ENCODE data around the gene BTBD2.

The BTBD2 gene

GRCh38 chr19:2015608-2015950 is at the start of gene BTBD2:
TSS of gene BTBD2 (minus strand) at chr19:2015714. CDS start at chr19:2015703, 11 bp downstream.
- DNase-seq = peak; percentile 61

- DNase-seq = no peak
Measured at GRCh38 chr19:2064788-2065524, 49.4 kb upstream of the BTBD2 start.

- no peak for DNase-seq
Measured at GRCh38 chr19:2064395-2064787, 48.9 kb upstream of the BTBD2 start.

GRCh38 chr19:2063824-2064223 is 48.3 kb upstream of the BTBD2 start:
- DNase-seq = no peak

GRCh38 chr19:2062770-2063169 is 47.3 kb upstream of the BTBD2 start:
- DNase-seq = no peak

GRCh38 chr19:2062389-2062729 is 46.8 kb upstream of the BTBD2 start:
- no peak for DNase-seq

- peak; percentile 99 for DNase-seq
Measured at GRCh38 chr19:2061495-2062388, 46.2 kb upstream of the BTBD2 start.

- no peak for DNase-seq
Measured at GRCh38 chr19:2060884-2061494, 45.5 kb upstream of the BTBD2 start.

- no peak for DNase-seq
Measured at GRCh38 chr19:2059422-2060201, 44.1 kb upstream of the BTBD2 start.

GRCh38 chr19:2058570-2059421 is 43.3 kb upstream of the BTBD2 start:
- DNase-seq = no peak

GRCh38 chr19:2057484-2058469 is 42.3 kb upstream of the BTBD2 start:
- no peak for DNase-seq

- no peak for DNase-seq
Measured at GRCh38 chr19:2056837-2057192, 41.3 kb upstream of the BTBD2 start.

- DNase-seq = no peak
Measured at GRCh38 chr19:2055931-2056836, 40.7 kb upstream of the BTBD2 start.

GRCh38 chr19:2054763-2055162 is 39.2 kb upstream of the BTBD2 start:
- DNase-seq = no peak

GRCh38 chr19:2053601-2054389 is 38.3 kb upstream of the BTBD2 start:
- no peak for DNase-seq

GRCh38 chr19:2051773-2052704 is 36.5 kb upstream of the BTBD2 start:
- peak; percentile 58 for DNase-seq

GRCh38 chr19:2050991-2051772 is 35.7 kb upstream of the BTBD2 start, which contains the start of gene MKNK2:
TSS of gene MKNK2 (minus strand) at chr19:2051244. CDS start at chr19:2050851, 393 bp downstream.
- peak; percentile 91 for DNase-seq
